Renal cortex interstitium (tissue), 11 donors: ENCODE data around the gene PI16. TPM values are rescaled to one million over a fixed set of nuclear protein-coding genes. Genes with fewer than 3 reads are reported as not detected.
"Not testable (repeated sequence)": the region's sequence is repeated elsewhere in the genome, so short reads cannot be mapped to it uniquely, and the experiment has no call there.

Experiments
- DNase-seq, 11 donors: peaks; one replicate each; pipeline ENCODE4 v3.0.0-alpha.2; 2013; ENCODE audit warnings: low read depth in 9 of 11, low spot score in 4 of 11; ENCODE audit errors: extremely low read depth in 1 of 11
- polyA plus RNA-seq, 3 donors: library from polyadenylated mRNA; unstranded; fragments of 120-200 nt; gene quantifications; one replicate each; pipeline ENCODE4 v1.2.1, GENCODE V29; 2013; ENCODE audit not compliant: insufficient read length in 3 of 3

PI16 gene
- polyA plus RNA-seq, 3 donors, result 1.1 to 4.0 (median 1.1) TPM

DNA sequence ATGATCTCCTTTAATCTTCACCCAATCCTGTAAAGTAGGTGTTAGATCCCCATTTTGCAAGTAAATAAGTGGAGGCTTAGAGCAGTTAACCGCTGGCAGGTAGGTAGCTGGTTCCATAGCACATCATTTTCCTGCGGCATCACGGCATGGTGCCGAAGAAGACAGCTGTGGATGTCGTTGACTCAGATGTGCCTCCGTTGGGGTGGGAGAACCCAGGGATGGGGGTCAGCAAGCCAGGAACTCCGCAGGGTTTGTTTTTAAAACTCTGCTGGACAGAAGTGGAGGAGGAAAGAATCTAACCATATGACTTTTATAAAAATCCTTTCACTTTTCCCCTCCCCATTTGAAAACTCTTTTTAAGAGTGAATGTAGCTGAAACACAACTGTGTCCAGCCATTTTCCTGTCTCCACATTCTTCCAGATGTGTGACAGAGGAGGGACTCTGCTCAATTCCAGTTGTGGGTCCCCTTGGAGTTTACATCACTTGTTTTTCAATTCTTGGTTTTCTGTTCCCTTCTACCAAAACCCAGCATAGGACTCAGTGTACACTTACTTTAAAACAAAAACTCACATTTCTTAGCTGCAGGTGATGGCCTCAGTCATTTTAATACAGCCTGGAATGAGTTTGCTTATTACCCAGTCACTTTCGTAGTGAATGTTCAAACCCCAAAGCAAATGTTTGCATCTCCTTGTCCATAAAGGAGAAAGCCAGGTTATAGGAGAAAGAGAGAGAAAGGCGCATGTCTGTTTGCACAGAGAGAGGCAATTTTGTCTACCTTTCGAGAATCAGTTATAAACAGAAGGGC, 27.6 kb upstream of the PI16 start:
- no peak for DNase-seq

DNA sequence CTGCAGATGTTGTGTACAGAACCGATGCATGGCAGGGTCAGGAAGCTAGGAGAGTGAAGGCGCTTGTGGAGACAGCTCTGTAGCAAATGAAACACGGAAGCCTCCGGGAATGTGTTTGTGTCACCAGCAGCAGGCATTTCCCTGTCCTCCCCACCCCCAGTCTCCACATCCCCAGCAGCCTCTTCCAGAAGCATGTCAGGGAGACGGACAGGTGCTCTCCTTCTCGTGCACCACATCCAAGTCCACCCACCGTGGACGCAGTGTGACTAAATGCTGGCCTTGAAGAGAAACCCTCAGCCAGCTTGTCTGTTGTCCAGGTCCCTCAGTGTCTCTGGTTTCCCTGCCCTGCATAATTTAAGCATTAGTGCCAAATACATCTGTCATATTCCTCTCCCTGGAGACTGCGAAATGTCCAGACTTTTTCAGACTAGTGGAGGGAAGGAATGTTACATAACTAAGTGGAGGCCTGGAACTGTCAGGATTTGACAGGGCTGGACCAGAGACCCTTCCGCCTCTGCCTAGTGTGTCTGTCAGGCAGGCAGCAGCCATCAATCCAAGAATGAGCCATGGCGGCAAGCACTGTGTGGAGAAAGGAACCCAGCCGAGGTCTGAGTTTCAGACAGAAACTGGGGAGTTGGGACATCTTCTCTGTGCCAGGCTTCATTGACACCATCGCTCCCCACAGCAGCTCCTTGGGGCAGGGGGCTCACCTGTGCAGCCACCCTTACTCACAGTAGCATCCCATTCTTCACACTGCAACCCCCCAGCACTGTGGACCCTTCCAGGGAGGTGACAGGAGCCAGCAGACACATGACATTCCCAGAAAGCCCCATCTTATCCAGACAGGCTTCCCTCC, 26.6 kb upstream of the PI16 start:
- no peak for DNase-seq

DNA sequence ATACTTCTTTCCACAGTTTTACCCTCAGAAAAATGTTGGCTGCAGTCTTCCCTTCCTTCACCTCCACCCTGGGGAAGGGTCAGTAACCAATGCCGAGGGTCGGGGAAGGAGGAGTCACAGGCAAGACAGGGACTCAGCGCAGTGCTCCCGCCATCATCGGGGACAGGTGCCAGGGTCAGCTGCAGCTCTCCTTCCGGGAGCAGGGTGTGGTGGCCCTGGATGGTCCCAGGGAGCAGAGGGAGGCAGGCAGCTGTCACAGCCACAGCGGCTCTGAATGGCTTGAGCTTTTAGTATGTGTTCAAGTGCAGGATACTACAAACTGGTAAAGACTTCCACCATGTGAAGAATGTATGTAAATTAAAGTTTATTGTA, 26.0 kb upstream of the PI16 start:
- DNase-seq, result no peak

DNA sequence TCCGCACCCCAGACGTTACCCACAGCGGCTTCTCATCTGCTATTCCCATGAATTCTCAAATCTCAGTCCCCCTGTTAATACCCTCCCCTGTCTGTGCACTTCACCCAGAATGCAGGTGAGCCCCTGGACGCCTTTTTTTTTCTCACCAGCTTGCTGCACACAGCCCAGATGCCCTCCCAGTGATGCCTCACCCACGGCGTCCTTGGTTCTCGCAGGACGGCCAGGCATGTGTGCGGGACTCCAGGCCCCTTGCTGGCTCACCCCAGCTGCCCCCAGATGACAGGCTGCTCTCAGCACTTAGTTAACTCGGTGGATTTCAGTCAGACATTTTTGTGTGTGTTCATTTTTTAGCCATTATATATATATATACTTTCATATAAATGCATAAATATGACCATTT, 25.4 kb upstream of the PI16 start:
- DNase-seq, result no peak

DNA sequence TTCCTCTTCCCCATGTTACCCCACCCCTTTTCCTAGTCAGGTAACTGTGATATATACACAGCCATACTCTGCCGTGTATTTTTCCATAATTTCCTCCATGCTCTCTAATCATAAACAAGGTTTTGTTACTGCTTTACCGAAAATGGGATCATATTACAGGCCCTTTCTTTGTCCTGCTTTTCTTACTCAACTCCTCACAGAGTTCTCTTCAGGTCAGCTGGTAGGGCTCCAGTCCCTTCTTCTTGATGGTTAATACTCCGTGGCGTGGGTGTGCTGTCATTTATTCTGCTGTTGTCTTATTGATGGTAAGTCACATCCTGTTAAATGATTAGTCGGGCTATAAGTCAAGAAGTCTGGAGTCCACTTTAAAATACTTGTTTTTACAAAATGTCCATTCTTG, 24.9 kb upstream of the PI16 start:
- DNase-seq, result peak in 3 of 11 donors; percentile 14 to 24 (median 15)

DNA sequence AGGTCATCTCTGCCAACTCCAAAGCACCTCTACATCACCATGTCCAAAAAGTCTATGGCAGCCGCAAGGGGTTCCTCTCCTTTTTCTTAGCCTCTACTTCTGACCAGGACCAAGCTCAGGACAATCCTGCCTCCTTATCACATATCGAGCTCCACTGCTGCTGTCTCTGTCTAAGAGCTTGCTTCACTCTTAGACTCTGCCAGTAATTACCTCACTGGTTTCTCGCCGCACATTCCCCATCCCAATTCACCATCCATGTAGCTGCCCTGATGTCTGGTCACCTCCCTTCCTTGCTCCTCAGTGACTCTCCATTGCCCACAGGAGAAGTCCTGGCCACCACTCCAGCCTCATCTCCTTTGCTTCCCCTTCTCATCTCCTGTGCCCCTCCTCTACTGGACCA, 24.1 kb upstream of the PI16 start:
- no peak for DNase-seq

DNA sequence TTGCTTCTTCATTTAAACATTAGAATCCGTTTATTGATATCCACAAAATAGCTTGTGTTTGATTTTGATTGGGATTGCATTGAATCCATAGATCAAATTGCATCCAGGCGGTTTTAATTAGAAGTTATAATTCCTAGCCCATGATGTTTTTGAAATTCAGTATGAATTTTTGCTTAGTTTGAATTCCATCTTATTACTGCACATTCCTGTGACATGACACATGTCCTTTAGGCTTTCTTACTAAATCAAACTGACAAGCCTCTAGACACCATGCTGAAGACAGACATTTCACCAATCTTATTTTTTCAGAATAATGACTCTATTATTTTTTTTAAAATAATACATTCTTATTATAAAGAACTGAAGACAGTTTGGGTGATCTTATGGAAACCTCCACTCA, 21.4 kb upstream of the PI16 start:
- DNase-seq, result no peak

DNA sequence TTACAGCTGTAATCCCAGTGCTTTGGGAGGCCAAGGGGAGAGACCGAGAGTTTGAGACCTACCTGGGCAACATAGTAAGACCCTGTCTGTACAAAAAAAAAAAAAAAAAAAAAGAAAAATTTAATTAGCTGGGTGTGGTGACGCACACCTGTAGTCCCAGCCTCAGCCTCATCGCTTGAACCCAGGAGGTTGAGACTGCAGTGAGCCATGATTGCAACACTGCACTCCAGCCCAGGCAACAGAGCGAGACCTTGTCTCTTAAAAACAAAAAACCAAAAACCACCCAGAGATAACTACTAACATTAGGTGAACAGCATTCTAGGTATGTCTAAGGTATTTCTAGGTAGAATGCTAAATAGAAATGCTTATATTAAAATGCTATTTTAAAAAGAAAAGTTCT, 21.0 kb upstream of the PI16 start:
- no peak for DNase-seq

DNA sequence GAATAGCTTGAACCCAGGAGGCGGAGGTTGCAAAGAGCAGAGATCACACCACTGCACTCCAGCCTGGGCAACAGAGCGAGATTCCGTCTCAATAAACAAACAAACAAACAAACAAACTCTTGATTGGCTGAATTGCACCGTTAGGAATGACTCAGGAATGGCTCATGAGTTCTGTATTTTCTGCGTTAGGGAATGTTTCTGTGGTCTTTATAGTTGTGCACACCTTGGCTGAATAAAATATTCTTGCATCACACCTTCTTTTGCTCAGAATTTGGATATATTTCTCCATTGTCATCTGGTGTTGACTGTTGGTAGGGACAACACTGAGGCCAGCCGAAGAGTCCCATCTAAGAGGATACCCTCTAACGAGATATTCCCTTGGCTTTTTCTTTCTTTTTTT, 19.6 kb upstream of the PI16 start:
- no peak for DNase-seq

DNA sequence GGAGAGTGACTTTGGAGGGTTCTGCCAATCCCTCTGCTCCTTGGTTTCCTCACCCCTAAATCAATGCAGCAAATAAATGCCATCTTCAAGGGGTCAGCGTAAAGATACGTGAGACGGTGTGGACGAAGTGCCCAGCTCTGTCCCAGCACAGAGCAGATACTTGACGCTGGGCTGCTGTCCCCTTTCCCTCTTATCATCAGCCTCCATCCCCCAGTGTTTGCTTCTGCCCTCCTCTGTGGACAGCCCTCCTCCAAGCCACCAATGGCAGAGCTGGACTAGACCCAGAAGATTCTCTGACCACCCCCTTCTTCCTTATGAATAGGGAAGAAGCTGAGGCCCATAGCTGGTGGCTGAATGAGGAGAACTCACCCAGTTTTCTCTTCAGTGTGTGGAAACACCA, 17.7 kb upstream of the PI16 start:
- no peak for DNase-seq

DNA sequence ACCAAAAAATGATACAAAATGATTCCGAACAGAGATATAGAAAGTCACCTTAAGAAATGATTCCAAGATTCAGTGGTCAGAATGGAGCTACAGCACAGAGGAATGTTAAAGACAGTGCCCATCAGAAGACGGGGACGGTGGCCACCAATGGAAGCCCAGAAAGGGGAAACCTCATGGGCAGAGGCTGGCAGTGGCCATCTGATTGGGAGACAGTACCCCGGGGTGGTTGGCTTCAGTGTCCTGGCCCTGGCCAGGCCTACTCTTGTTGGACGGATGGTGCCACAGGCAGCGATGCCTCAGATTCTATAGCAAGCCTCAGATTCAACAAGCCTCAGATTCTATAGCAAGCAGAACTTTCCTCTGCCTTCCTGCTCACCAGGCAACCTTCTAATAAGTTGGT, 16.6 kb upstream of the PI16 start:
- no peak for DNase-seq

DNA sequence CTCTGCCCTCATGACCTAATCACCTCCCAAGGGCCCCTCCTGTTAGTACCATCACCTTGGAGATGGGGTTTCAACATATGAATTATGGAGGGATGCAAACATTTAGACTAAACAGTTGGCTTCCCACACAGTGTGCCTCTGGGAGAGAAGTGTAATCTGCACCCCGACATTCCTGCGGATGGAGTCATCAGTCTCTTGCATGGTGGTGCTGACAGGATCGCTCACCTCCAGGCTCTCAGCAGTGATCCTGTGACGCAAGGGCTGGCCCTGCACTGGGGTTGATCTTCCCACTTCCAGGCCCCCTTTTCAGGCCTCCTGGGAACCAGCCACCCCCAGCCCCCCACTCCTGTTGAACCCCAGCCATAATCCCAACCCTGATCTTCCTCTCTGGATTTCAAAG, 16.0 kb upstream of the PI16 start:
- no peak for DNase-seq

DNA sequence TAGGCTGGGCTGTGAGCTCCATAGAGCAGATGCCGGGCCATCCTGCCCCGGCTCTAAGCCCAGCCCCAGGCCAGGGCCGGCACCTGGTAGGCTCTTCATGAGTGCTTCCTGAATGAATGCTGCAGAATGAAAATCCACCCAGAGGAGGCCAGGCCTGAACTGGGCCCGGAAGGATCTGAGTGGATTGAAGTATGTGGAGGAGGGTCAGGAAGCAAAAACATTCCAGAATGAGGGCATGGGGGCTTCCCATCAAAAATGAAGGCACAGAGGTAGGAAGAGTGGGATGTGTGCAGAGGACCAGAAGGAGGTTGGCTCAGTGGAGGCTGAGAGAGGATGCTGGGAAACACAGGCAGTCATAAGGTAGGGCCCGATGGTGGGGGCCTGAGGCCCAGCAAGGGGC, 15.5 kb upstream of the PI16 start:
- DNase-seq, result not testable (repeated sequence)

DNA sequence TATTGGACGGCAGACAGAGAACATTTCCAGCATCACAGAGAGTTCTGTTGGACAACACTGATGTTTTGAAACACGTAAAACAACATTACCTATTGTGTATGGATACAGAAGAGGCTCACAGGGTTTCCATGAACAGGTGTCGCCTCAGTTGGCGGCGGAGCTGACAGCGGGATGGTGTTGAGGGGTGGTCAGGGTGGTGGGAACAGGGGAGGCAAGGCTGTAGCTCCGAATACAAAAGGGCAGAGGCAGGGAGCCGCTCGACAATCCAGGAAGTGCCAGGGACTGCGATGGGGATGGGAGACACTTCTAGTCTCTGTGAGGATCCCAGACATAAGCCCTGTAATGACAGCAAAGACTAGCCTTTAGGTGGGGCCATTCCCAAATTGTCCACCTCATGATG, 14.5 kb upstream of the PI16 start:
- DNase-seq, result no peak

DNA sequence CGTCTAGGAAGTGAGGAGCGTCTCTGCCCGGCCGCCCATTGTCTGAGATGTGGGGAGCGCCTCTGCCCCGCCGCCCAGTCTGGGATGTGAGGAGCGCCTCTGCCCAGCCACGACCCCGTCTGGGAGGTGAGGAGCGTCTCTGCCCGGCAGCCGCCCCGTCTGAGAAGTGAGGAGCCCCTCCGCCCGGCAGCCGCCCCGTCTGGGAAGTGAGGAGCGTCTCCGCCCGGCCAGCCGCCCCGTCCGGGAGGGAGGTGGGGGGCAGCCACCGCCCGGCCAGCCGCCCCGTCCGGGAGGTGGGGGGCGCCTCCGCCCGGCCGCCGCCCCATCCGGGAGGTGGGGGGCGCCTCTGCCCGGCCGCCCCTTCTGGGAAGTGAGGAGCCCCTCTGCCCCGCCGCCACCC, 13.0 kb upstream of the PI16 start:
- DNase-seq, result not testable (repeated sequence)

DNA sequence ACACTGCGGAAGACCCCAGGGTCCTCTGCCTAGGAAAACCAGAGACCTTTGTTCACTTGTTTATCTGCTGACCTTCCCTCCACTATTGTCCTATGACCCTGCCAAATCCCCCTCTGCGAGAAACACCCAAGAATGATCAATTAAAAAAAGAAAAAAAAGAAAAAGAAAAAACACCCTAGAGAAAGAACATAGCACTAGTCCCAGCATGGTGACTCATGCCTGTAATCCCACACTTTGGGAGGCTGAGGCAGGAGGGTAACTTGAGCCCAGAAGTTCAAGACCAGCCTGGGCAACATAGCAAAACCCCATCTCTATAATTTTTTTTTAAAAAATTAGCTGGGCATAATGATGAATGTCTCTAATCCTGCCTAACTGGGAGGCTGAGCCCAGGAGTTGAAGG, 12.2 kb upstream of the PI16 start:
- not testable (repeated sequence) for DNase-seq

DNA sequence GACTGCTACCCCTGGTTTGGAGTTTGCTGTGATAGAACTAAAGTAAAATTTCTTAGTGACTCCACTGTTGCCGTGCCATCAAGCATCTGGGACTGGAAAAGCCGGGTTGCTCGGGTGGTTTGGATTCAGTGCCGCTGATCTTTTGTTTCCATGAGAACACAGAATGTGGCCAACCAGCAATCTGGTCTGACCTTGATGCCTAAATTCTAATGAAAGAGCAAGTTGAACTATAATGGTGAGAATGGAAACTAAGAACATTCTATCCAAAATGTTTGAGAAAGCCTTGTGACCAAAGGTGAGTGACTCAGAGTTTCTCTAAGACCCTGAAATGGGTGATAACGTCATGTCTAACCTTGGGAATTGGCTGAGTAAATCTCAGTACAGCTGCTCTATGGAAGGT, 9.9 kb upstream of the PI16 start:
- no peak for DNase-seq

DNA sequence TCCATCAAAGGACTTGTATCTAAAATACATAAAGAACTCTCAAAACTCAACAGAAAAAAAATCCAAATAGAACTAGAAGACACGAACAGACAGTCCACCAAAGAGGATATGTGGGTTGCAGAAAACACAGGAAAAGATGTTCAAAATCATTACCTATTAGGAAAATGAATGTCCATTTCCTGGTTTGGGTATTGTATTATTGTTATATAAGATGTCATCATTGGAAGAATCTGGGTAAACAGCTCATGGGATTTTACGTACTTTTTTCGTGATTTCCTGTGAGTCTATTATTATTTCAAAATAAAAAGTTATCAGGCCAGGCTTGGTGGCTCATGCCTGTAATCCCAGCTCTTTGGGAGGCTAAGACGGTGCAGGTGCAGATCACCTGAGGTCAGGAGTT, 9.2 kb upstream of the PI16 start:
- DNase-seq, result no peak

DNA sequence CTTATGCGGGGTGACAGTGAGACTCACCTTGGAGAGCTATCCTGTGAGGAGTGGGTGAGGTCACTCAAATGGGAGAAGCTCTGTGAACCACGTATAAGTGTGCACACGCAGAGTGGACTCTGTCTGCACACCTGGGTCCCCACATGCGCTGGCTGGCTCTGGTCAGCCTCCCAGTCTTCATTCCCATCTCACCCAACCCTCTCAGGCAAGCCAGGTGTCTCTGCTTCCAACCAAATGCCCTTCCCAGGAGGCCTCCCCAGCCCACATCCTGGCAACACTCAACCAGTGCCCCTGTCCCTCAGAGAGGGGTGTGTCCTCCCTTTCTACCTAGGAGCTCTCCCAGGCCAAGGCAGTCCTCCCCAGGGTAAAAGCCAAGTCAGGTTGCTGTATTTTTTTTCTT, 8.0 kb upstream of the PI16 start:
- no peak for DNase-seq

DNA sequence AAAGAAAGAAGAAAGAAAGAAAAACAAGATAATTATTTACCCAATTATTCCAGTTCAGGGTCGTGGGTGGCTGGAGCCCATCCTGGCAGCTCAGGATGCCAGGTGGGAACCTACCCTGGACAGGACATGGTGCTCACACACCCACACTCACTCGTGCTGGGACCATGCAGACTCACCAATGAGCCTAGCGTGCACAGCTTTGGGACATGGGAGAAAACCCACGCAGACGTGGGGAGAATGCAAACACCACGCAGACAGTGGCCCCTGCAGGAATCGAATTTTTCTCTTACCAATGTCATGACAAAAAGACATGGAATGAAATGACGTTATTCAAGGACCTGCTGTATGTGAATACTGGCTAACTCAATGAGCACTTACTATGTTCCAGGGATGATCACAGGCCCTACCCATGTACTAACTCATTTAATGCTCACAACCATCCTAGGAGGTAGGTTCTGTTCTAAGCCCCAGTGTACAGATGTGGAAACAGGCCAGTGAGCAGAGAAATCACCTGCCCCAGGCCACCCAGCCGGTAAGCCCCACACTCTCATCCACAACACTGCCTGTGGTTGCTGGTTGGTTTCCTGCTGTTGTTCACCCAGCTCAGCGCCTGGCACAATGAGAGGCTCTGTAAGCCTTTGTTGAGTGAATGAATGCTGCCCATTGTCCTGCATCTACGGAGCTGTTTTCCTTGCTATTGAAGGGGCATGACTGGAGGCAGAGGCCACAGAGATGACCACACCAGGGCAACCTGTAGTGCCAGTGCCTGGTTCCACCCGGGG, 6.8 kb upstream of the PI16 start:
- no peak for DNase-seq
